NK-92 treated with Interleukin-12 subunit alpha and Interleukin-12 subunit beta, amount 100 ng/mL, for 24 hours (cell line): ENCODE measurements around the gene OR51A4.
"Not testable (repeated sequence)": the region's sequence is repeated elsewhere in the genome, so short reads cannot be mapped to it uniquely, and the experiment has no call there.

Experiments
- DNase-seq: peaks from one replicate; lab custom pipeline; 2025; lab: John Stamatoyannopoulos, UW

Gene OR51A4, protein sequence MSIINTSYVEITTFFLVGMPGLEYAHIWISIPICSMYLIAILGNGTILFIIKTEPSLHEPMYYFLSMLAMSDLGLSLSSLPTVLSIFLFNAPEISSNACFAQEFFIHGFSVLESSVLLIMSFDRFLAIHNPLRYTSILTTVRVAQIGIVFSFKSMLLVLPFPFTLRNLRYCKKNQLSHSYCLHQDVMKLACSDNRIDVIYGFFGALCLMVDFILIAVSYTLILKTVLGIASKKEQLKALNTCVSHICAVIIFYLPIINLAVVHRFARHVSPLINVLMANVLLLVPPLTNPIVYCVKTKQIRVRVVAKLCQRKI

DNA sequence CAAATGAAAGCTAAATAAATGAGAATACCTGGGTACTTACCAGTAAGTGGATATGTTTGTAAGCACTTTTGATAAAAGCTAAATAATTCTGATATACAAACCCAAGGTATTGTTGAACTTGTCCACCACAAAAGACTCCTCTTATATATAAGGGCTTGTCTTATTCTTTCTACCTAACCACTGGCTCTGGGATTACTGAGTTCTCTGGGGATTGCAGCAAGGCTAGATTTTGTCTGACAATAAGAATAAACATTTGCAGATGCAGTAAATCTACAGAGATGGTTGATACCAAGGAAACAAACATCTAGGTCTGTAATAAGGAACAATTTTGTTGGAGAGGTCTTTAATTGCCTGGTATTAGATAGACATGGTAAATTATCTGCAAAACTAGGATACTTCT is at the start of gene OR51A4:
Gene OR51A4 (minus strand): TSS at position 101 of the 400 bp plus-strand sequence. CDS start 505 bp downstream, outside the sequence.
- no peak for DNase-seq

DNA sequence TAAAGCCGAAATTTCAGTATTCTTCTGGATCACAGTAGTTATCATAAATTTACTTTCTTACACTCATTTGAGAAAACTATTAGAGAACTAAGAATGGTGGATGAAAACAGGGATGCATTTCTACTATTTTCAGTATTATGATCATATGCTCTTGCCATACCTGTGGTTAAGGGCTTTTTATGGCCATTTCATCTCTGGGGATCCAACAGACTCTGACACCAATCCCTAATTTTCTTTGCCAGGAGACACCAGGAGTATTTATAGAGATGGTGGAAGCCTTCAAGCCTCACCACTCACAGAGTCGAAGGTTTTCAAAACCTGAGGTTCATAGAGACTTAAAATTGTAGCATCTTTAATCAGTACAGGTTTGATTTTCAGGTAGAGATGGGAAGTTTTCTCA is 47.1 kb upstream of the OR51A4 start, which contains the start of gene OR51L1:
Gene OR51L1 (plus strand): TSS at position 301 of the 400 bp plus-strand sequence. CDS start 4,132 bp downstream, outside the sequence.
- no peak for DNase-seq

DNA sequence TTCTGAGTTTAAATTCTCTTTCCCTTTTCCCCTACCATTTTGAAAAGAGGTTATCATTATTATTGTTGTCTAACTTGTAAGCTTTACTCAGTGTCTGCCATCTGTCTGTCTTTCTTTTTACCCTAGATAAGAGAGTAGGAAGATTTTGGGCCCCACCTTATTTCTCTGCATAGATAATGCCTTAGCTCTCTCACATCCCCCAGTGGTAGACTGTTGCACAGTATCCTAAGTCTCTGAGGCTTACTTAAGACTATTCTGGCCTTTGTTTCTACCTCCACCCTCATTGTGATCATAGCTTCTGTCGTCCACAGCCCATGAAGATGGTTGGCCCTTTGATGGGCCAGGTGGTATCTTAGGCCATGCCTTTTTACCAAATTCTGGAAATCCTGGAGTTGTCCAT is 43.7 kb upstream of the OR51A4 start:
- DNase-seq, result no peak

DNA sequence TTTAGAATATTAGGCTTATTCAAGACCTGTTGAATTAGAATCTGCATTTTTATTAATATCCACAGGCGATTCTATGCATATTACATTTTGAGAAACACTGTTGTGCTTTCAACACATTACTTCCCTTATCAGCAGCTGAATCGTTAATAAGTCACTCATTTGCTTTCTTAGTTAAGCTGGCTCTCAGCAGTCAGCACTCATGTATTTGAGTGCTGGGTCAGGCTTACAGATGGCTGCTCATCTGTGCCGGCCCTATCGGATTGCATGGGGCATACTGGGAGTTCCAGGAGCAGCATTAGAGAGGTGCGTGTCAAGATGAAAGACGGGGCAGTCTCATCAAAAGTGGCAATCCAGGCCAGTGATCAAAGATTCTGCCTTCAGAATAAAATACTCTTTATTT is 36.4 kb upstream of the OR51A4 start:
- no peak for DNase-seq

DNA sequence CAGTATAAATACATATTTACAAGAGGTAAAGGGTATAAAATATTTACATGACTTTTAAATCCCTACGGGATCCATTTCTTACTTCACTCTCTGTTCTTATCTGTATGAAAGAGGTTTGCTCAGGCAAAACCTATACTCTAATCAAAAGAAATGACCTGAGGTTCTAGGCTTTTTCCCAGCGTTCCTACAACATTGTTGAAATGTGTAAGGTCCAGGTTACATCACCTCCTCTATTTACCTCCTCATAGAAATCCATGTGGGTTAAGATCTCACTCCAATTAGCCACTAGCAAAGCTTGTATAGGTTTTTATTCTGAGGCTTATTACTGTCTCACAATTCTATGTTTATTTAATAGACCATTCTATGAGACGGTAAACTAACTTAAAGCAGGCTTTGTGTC is 35.3 kb upstream of the OR51A4 start:
- no peak for DNase-seq

DNA sequence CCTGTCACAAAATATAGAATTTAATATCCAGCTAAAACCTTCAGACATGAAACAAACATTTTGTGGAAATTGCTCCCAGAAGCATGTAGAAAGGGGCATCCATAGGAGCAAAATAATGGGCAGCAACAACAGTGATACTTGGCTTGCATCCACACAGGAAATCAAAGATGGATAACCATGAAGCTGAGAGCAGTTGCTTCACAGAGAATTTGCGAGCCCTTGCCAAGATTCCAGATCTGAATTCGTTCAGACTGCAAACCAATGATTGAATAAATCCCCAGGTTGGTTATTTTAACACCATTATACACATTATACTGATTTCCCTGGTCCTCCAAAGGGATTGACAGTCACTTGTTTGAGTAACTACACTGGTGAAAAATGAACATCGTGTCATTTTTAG is 31.6 kb upstream of the OR51A4 start:
- DNase-seq, result no peak

DNA sequence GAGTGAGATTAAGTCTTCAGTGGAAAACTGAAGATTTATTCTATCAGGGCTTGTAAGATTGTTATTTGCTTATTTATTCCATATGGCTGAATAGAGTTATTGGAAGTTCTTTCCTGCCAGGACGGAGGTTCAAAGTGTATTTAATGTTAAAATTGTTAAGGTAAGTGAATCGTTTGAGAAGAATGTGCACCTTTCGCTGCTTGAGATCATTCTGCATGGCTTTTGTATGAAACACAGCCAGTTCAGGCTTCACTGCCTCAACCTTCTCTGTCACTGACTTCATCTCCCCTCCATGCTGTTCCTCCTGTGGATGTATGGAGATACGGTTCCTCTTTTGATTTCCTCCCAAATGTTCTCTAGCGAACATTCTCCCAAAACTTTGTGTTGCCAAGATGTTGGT is 28.0 kb upstream of the OR51A4 start:
- DNase-seq, result no peak

DNA sequence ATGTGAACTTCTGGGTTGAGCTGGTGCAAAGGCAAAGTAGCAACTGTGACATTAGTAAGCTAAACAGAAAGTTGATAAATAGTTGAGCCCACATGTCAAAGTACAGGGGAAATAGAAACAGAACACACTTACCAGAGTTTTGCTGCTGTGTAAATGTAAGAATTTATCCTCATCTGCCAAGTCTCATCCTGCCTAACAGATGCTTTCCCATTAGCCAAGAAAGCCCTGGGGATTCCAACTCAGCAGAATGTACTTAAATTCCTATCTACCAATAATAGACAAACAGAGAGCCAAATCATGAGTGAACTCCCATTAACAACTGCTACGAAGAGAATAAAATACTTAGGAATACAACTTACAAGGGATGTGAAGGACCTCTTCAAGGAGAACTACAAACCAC is 15.4 kb upstream of the OR51A4 start:
- no peak for DNase-seq

DNA sequence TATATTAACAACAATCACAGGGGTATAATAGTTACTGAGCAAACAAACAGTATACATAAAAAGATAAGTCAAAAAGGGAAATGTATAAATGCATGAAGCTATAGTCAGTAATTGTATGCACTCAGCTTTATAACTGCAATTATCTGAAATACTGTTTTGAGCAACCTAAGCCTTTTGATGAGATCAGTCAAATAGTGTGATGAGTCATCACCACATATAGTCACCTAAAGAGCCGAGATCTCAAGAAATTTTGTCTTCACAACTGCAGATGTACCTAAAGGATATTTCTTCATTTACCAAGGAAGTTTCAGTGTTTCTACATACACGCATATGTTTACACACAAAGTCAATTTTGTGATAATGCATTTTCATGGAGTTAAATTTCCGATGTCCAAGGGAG is 13.5 kb upstream of the OR51A4 start:
- DNase-seq, result no peak

DNA sequence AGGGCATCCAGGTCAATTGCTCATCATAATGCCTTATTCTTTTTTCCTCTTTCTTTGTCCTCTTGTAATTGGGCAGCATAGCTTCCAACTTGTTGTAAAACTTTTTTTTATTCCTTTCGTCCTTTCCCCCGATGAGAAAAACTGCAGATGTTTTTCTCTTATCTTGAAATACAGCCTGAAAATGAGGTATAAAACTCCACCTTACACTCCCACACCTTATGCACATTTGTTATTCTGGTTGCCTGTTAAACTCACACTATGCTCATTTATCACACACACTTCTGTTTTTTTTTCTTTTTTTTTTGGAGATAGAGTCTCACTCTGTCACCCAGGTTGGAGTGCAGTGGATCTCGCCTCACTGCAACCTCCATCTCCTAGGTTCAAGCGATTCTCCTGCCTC is 10.0 kb upstream of the OR51A4 start:
- DNase-seq, result no peak

DNA sequence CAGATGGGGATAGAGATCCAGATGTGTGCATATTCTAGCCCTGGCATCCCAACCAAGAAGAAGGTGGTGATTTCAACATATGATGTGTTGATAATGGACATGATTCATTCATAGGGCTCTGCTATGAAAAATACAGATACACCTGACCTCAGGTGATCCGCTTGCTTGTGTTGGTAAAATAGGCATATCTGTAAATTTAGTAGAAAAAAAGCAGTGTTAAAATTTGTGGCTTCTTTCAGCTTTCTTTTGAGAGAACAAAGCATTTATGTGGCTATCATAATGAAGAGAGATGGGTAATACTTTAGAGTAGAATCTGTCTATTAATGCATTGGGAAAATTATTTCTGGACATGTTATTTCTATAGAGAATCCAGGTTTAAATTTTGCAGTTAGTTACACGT is 8.2 kb upstream of the OR51A4 start, which contains the start of gene OR51A2:
Gene OR51A2 (minus strand): TSS at position 101 of the 400 bp plus-strand sequence. CDS start 0 bp downstream, at position 101.
- DNase-seq, result not testable (repeated sequence)

DNA sequence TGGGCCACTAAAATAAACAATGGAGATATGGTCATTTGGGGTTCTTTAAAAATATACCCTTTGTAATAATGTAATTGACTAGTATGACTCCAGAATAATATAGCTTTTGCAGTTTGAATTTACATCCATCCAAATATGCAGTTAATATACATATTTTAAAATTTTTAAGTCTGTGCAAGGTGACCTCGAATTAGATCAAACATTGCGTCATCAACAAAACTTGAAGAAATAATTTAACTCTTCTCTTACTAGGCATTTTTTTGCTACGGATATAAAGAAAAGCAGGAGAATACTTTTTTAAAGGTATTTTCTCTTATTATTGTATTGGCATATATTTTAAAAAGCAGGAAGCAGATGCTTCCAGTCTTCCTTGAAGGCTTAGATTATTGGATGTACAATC is 10.7 kb downstream of the OR51A4 start:
- DNase-seq, result no peak

DNA sequence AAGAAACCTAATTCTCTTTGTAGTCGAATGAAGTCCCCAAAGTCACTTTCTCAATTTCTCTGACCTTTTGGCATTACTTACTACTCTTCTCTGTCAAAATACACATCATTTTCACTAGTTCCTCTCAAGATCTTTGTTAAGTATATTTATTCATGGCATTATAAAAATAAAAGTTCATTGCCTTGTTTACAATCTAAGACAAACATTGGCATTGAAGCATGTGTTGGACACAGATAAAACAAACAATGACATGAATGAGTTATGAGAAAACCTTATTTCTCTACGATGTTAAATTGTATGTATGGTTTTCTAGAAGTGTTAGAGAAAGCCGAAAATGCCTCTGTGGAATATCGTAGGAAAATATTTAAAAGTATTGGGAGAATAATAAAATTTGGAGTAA is 14.7 kb downstream of the OR51A4 start:
- DNase-seq, result no peak

DNA sequence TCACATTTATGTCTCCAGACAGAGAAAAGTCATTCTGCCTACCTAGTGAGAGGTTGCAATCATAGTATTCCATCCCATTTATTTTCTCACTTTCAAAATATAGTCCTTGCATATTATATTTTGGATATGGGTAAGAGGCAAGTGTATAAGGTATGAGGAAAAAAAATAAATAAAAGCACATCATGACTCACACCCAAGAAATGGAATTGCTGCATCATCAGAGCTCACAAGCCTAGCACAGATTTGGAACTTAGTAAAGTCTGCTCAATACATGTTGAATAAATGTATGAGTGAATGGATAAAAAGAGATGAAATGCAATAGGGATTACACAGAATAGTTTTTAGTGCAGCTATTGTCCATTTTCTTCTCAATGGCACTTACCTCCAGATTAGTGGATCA is 20.8 kb downstream of the OR51A4 start:
- DNase-seq, result no peak

DNA sequence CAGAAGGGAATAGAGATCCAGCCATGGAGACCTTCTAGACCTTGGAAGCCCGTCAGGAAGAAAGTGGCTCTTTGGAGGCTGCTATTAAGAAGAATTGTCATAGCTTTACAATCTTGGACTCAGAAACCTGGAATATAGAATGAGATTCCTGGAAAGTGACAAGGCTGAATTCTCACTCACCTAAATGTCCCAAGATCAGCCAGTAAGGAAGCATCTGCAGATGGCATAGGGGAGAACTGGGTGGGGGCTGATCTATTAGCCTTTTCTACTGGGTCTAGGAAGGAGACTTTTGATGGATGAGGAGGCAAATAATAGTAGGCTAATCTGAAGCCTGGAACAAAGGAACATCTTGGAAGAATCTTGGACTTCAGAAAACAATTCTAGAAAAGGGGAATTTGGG is 23.2 kb downstream of the OR51A4 start, which contains the start of gene OR51G1:
Gene OR51G1 (minus strand): TSS at position 101 of the 400 bp plus-strand sequence. CDS start 0 bp downstream, at position 101.
- no peak for DNase-seq

DNA sequence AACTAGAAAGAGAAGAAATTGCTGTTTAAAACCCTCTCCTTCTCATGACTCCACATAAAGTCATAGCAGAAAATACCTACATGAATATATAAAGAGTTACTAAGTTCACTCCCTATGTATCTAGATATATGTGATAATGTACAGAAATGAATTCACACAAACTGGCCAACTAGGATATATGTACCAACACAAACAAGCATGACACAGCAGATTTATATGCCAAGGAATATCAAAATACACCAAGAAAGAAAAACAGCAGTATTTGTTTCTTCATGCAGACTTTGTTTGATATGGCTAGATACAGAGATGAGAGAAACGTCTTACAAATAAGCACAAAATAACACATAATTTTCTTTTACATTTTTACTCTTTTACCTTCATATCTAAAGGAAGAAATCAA is 25.1 kb downstream of the OR51A4 start:
- no peak for DNase-seq

DNA sequence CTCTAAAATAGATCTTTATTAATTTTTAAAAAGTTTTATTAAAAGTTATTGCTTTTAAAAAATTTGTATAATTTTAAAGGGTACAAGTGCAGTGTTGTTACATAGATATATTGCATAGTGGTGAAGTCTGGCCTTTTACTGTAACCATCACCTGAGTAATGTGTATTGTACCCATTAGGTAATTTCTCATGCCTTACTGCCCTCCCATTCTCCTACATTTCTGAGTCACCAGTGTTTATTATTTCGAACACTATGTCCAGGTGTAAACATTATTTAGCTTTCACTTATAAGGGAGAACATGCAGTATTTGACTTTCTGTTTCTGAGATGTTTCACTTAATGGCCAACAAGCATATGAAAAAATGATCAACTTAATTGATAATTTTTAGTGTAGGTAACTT is 25.6 kb downstream of the OR51A4 start:
- no peak for DNase-seq

DNA sequence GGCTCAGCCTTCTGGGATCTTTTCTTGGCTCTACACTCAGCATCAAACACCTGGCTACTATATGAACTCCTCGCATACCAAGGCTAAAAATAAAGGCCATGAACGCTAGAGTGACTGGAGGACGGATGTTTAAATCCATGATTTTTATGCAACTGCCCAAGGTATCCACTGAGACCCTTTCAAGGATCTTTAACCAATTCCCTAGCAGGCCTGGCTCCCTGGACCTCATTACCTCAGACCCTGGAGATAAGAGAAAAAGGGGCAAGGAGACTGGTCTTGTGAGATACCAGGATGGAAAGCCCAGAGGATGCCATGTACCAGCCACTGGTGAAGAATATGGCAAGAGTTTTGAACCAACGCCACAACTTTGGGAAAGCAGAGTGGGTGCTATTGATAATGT is 28.2 kb downstream of the OR51A4 start, which contains the start of gene OR51G2:
Gene OR51G2 (minus strand): TSS at position 101 of the 400 bp plus-strand sequence. CDS start 3,687 bp downstream, outside the sequence.
- DNase-seq, result no peak

DNA sequence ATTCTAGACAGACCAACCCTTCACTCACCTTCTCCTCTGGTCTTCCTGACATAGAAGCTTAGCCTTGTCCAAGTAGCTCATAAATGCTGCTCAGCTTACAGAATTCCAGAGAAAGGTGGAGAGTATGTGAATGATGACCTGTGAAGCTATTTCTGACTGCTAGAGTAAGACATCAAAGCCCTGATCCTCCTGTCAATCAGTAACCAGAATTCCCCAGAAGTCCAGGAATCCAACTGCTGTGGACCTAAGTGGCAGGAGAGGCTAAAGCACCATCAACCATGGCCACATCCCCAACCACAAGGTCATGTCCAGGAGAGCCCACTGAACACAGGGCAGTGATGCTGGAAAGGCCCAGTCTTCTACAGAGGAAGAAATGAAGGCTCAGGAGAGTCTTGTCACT is 30.8 kb downstream of the OR51A4 start:
- no peak for DNase-seq

DNA sequence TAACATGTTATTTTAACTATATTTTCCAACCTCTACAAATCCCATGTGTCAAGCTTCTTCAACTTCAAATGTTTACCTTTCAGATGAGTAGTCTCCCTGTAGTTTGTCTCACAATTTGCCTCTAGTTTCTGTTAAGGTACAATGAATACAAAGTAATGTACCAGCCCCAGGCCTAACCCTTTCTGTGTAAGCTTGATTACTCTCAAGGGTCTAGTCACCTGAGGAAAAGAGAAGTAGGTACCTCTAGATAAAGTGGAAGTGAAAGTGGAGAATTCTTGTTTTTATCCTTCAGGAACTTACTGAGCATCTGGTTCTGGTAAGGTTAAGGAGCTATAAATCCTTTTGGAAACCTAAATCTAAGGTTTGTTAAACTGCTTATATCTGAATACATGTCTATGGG is 43.9 kb downstream of the OR51A4 start, which contains the start of gene OR51A7:
Gene OR51A7 (plus strand): TSS at position 300 of the 400 bp plus-strand sequence. CDS start 3,587 bp downstream, outside the sequence.
- DNase-seq, result no peak
